ENCODE results near the gene PPM1H.
"Not testable (repeated sequence)": the region's sequence is repeated elsewhere in the genome, so short reads cannot be mapped to it uniquely, and the experiment has no call there.

GRCh38 chr12:62729579-62730544 lies 205.1 kb downstream of the PPM1H start:
- not testable (repeated sequence) for TF ChIP-seq CTCF, POLR2A (IDR thresholded peaks at IDR 0.05)
